ENCODE data around the gene QRICH1.

The QRICH1 gene

DNA sequence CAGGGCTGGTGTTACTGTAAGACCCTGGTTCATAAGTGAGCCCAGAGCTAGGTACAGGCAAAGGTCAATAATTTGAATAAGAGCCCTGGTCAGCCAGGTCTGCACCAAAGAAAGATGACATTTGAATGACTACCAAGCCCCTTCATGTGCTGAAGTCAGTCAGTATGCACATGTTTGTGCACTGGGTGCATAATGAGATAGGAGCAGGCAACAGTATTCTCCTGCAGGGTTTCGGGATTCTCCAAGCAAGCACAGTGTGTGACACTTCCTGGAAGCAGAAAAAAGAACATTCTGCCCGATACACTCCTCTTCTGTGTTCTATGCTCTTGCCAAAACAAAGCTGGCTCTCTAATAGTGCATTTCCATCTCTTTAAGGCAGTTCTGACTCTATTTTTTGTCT lies 59.2 kb downstream of the QRICH1 start:
- no peak overlapping the region for H3K4me2 ChIP-seq (ENCODE audit: low read depth, low read length, poor library complexity, severe bottlenecking)
- H3K79me2 ChIP-seq (ENCODE audit: insufficient read depth, low read length): peaks cover 4% of the 10 kb centered on the region; the same call in 1 of the 2 replicates
- no peaks in the 10 kb centered on the region for H3K9me2 ChIP-seq (replicated peaks; ENCODE audit: insufficient read depth, low read length)
- no peak for TF ChIP-seq EZH2phosphoT487 (conservative IDR thresholded peaks at IDR 0.05; ENCODE audit: low read length)
- TF ChIP-seq, protein P1, sequence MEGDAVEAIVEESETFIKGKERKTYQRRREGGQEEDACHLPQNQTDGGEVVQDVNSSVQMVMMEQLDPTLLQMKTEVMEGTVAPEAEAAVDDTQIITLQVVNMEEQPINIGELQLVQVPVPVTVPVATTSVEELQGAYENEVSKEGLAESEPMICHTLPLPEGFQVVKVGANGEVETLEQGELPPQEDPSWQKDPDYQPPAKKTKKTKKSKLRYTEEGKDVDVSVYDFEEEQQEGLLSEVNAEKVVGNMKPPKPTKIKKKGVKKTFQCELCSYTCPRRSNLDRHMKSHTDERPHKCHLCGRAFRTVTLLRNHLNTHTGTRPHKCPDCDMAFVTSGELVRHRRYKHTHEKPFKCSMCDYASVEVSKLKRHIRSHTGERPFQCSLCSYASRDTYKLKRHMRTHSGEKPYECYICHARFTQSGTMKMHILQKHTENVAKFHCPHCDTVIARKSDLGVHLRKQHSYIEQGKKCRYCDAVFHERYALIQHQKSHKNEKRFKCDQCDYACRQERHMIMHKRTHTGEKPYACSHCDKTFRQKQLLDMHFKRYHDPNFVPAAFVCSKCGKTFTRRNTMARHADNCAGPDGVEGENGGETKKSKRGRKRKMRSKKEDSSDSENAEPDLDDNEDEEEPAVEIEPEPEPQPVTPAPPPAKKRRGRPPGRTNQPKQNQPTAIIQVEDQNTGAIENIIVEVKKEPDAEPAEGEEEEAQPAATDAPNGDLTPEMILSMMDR (IDR thresholded peaks at IDR 0.05; ENCODE audit: insufficient read depth, low read length, poor library complexity, severe bottlenecking): no peak
- no peaks in the 10 kb centered on the region for H3K9me3 ChIP-seq (ENCODE audit: insufficient read depth, low read length)
- H3K4me3 ChIP-seq (ENCODE audit: insufficient read depth, low read length, poor library complexity, severe bottlenecking): no peak overlapping the region
- H3K36me3 ChIP-seq (ENCODE audit: low read length): peaks cover 12% of the 10 kb centered on the region
- no peak overlapping the region for H2AFZ ChIP-seq (ENCODE audit: low read depth, low read length, severe bottlenecking)
- H3K27ac ChIP-seq (ENCODE audit: low read depth, low read length): no peak overlapping the region
- H3K27me3 ChIP-seq (ENCODE audit: low read length): no peaks in the 10 kb centered on the region
- H3K9ac ChIP-seq (ENCODE audit: low read length): no peak overlapping the region
- H3F3A ChIP-seq (ENCODE audit: insufficient read depth): peaks cover 17% of the 10 kb centered on the region
- H4K20me1 ChIP-seq (ENCODE audit: low read depth, low read length): no peaks in the 10 kb centered on the region

DNA sequence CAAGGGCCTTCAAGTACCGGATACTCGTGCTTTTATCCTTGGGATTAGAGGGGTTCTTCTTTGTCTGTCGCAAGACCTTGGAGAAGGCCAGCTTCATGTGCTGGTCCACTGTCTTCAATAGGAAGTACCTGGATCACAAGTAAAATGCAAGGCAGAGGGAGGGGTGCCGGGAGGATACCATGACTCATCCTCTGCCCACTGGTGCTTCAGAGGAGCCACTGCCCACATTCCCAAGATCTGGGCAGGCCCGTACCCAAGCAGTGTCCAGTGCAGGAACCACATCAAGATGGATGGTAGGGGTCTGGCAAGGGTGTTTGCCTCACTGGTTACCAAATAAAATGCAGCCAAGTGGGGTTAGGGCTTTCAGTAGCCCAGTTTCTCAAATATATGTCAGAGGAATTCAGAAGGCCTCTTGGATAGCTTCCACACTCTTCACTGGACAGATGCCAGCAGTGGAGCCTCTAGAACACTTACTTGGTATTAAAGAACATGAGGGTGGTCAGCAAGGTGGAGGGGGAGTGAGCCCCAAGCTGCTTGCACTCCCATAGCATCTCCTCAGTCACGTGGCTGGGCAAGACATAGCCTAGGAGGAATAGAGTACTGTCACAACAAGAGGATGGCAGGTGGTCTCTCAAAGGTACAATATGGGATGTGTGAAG lies 61.1 kb downstream of the QRICH1 start:
- Histone ChIP-seq H3F3A (ENCODE audit: insufficient read depth) (peaks cover 19% of the 10 kb centered on the region), H3K4me2 (ENCODE audit: low read depth, low read length, poor library complexity, severe bottlenecking) (no peak overlapping the region), H3K9me3 (ENCODE audit: insufficient read depth, low read length) (no peaks in the 10 kb centered on the region), H4K20me1 (ENCODE audit: low read depth, low read length) (no peaks in the 10 kb centered on the region), H3K9ac (ENCODE audit: low read length) (no peak overlapping the region), H3K36me3 (ENCODE audit: low read length) (peaks cover 12% of the 10 kb centered on the region), H3K9me2 (replicated peaks; ENCODE audit: insufficient read depth, low read length) (no peaks in the 10 kb centered on the region), H3K79me2 (ENCODE audit: insufficient read depth, low read length) (peaks cover 17% of the 10 kb centered on the region), H3K4me3 (ENCODE audit: insufficient read depth, low read length, poor library complexity, severe bottlenecking) (no peak overlapping the region), H3K27ac (ENCODE audit: low read depth, low read length) (no peak overlapping the region), H3K27me3 (ENCODE audit: low read length) (no peaks in the 10 kb centered on the region), H2AFZ (ENCODE audit: low read depth, low read length, severe bottlenecking) (no peak overlapping the region)
- TF ChIP-seq, protein P1 (IDR thresholded peaks at IDR 0.05; ENCODE audit: insufficient read depth, low read length, poor library complexity, severe bottlenecking): no peak
- TF ChIP-seq EZH2phosphoT487 (conservative IDR thresholded peaks at IDR 0.05; ENCODE audit: low read length): no peak

DNA sequence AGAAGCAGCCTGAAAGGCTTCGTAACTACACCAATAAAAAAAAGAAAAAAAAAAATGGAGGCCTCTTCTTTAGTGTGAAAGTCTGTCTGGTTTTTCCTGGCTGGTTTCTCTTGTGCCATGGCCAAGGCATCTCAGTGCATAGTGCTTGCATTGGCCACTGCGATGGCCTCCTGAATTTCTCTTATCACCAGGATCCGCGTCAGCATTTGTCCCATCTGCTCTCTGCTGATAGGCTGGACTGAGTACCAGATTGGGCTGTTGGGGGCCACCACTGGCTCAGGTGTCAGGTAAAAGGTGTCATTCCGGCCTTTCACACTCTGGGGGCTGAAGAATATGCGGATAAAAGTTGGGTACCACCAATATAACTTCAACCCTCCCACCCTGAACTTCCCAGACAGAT lies 63.5 kb downstream of the QRICH1 start:
- H3K9me3 ChIP-seq (ENCODE audit: insufficient read depth, low read length): no peaks in the 10 kb centered on the region
- no peak overlapping the region for H2AFZ ChIP-seq (ENCODE audit: low read depth, low read length, severe bottlenecking)
- H3K36me3 ChIP-seq (ENCODE audit: low read length): peaks cover 23% of the 10 kb centered on the region
- H3K4me3 ChIP-seq (ENCODE audit: insufficient read depth, low read length, poor library complexity, severe bottlenecking): no peak overlapping the region
- no peaks in the 10 kb centered on the region for H3K27me3 ChIP-seq (ENCODE audit: low read length)
- no peak overlapping the region for H3K9ac ChIP-seq (ENCODE audit: low read length)
- no peak for TF ChIP-seq EZH2phosphoT487 (conservative IDR thresholded peaks at IDR 0.05; ENCODE audit: low read length)
- TF ChIP-seq, protein P1 (IDR thresholded peaks at IDR 0.05; ENCODE audit: insufficient read depth, low read length, poor library complexity, severe bottlenecking): no peak
- H3K9me2 ChIP-seq (replicated peaks; ENCODE audit: insufficient read depth, low read length): no peaks in the 10 kb centered on the region
- H3K4me2 ChIP-seq (ENCODE audit: low read depth, low read length, poor library complexity, severe bottlenecking): no peak overlapping the region
- no peak overlapping the region for H3K27ac ChIP-seq (ENCODE audit: low read depth, low read length)
- H3F3A ChIP-seq (ENCODE audit: insufficient read depth): peaks cover 18% of the 10 kb centered on the region
- H4K20me1 ChIP-seq (ENCODE audit: low read depth, low read length): no peaks in the 10 kb centered on the region
- H3K79me2 ChIP-seq (ENCODE audit: insufficient read depth, low read length): peaks cover 19% of the 10 kb centered on the region

All from SU-DHL-6 (cell line).